ENCODE results near the gene SMG6.

SMG6 gene

GRCh38 chr17:2049333-2050299 lies 254.0 kb downstream of the SMG6 start:
- DNase-seq = peak; percentile 83
- H3K4me3 ChIP-seq (ENCODE audit: low read depth, low read length) = peak overlapping the region; percentile 67
- peaks cover 16% of the 10 kb centered on the region for H3K27me3 ChIP-seq (ENCODE audit: insufficient read depth, low read depth, severe bottlenecking)
- H3K27ac ChIP-seq = peak overlapping the region; percentile 80
- no peaks in the 10 kb centered on the region for H3K9me3 ChIP-seq (ENCODE audit: severe bottlenecking)
- peaks cover 3% of the 10 kb centered on the region for H3K36me3 ChIP-seq
- TF ChIP-seq CTCF (IDR thresholded peaks at IDR 0.05; ENCODE audit: low read depth, low read length) = no peak

- H3K4me3 ChIP-seq (ENCODE audit: low read depth, low read length) = peak overlapping the region; percentile 67
- TF ChIP-seq CTCF (IDR thresholded peaks at IDR 0.05; ENCODE audit: low read depth, low read length) = no peak
- peaks cover 16% of the 10 kb centered on the region for H3K27me3 ChIP-seq (ENCODE audit: insufficient read depth, low read depth, severe bottlenecking)
- H3K27ac ChIP-seq = no peak overlapping the region
- no peaks in the 10 kb centered on the region for H3K9me3 ChIP-seq (ENCODE audit: severe bottlenecking)
- no peak for DNase-seq
- peaks cover 11% of the 10 kb centered on the region for H3K36me3 ChIP-seq
These were observed 254.8 kb downstream of the SMG6 start for GRCh38 chr17:2048805-2049204.

- Histone ChIP-seq H3K9me3 (ENCODE audit: severe bottlenecking) (no peaks in the 10 kb centered on the region), H3K4me3 (ENCODE audit: low read depth, low read length) (no peak overlapping the region), H3K36me3 (peaks cover 24% of the 10 kb centered on the region), H3K27me3 (ENCODE audit: insufficient read depth, low read depth, severe bottlenecking) (peaks cover 13% of the 10 kb centered on the region), H3K27ac (no peak overlapping the region)
- no peak for TF ChIP-seq CTCF (IDR thresholded peaks at IDR 0.05; ENCODE audit: low read depth, low read length)
- DNase-seq = no peak
These were observed 256.0 kb downstream of the SMG6 start for GRCh38 chr17:2047590-2047989.

GRCh38 chr17:2044263-2044894 lies 259.2 kb downstream of the SMG6 start:
- TF ChIP-seq CTCF (IDR thresholded peaks at IDR 0.05; ENCODE audit: low read depth, low read length) = no peak
- no peak for DNase-seq
- no peaks in the 10 kb centered on the region for H3K9me3 ChIP-seq (ENCODE audit: severe bottlenecking)
- no peak overlapping the region for H3K4me3 ChIP-seq (ENCODE audit: low read depth, low read length)
- no peaks in the 10 kb centered on the region for H3K27me3 ChIP-seq (ENCODE audit: insufficient read depth, low read depth, severe bottlenecking)
- H3K36me3 ChIP-seq = peaks cover 36% of the 10 kb centered on the region
- no peak overlapping the region for H3K27ac ChIP-seq

GRCh38 chr17:2043785-2044184 lies 259.8 kb downstream of the SMG6 start:
- peaks cover 37% of the 10 kb centered on the region for H3K36me3 ChIP-seq
- H3K27ac ChIP-seq = no peak overlapping the region
- H3K4me3 ChIP-seq (ENCODE audit: low read depth, low read length) = no peak overlapping the region
- DNase-seq = no peak
- TF ChIP-seq CTCF (IDR thresholded peaks at IDR 0.05; ENCODE audit: low read depth, low read length) = no peak
- H3K27me3 ChIP-seq (ENCODE audit: insufficient read depth, low read depth, severe bottlenecking) = no peaks in the 10 kb centered on the region
- no peaks in the 10 kb centered on the region for H3K9me3 ChIP-seq (ENCODE audit: severe bottlenecking)
